H9 (cell line): ENCODE results near the gene TCP11L1. TPM values are rescaled to one million over a fixed set of nuclear protein-coding genes. Genes with fewer than 3 reads are reported as not detected.

ENCODE experiments used
- DNase-seq: peaks from one replicate; pipeline ENCODE4 v3.0.0-alpha.2; 2017
- H2AFZ ChIP-seq: one replicate; pipeline ENCODE4 v1.6.1; 2013; ENCODE audit warnings: mild to moderate bottlenecking, low read length, control low read depth, moderate library complexity
- H2AK5ac ChIP-seq: 2 replicates; pipeline ENCODE4 v1.6.1; 2013; ENCODE audit warnings: low read length, control low read depth, mixed read lengths; ENCODE audit not compliant: insufficient read length
- H2BK120ac ChIP-seq: one replicate; pipeline ENCODE4 v1.6.1; 2013; ENCODE audit warnings: low read depth, mild to moderate bottlenecking, low read length, control low read depth, inconsistent platforms; ENCODE audit not compliant: poor library complexity, severe bottlenecking
- H2BK12ac ChIP-seq: 2 replicates; pipeline ENCODE4 v1.6.1; 2013; ENCODE audit warnings: low read length, control low read depth, mixed read lengths, low read depth; ENCODE audit not compliant: insufficient read length
- H2BK15ac ChIP-seq: 2 replicates; pipeline ENCODE4 v1.6.1; 2013; ENCODE audit warnings: low read depth, low read length, control low read depth
- H2BK20ac ChIP-seq: one replicate; pipeline ENCODE4 v1.6.1; 2013; ENCODE audit warnings: low read depth, mild to moderate bottlenecking, low read length, control low read depth, inconsistent platforms; ENCODE audit not compliant: poor library complexity, severe bottlenecking
- H2BK5ac ChIP-seq: 2 replicates; pipeline ENCODE4 v1.6.1; 2013; ENCODE audit warnings: low read length, control low read depth, mixed read lengths; ENCODE audit not compliant: insufficient read length
- H3K14ac ChIP-seq: 2 replicates; pipeline ENCODE4 v1.6.1; 2013; ENCODE audit warnings: low read length, control low read depth; ENCODE audit not compliant: insufficient read depth
- H3K18ac ChIP-seq: 2 replicates; pipeline ENCODE4 v1.6.1; 2013; ENCODE audit warnings: low read depth, mild to moderate bottlenecking, mixed read lengths, low read length, control low read depth; ENCODE audit not compliant: insufficient read length
- H3K23ac ChIP-seq: 2 replicates; pipeline ENCODE4 v1.6.1; 2013; ENCODE audit warnings: low read length, control low read depth, mixed read lengths, low read depth; ENCODE audit not compliant: insufficient read length
- H3K23me2 ChIP-seq: 2 replicates; pipeline ENCODE4 v1.6.1; 2013; ENCODE audit warnings: low read depth, mild to moderate bottlenecking, mixed read lengths, low read length, control low read depth; ENCODE audit not compliant: insufficient read length, poor library complexity, severe bottlenecking
- H3K27ac ChIP-seq: 2 replicates; pipeline ENCODE4 v1.5.1; 2013; ENCODE audit warnings: low read length, control low read depth, mixed read lengths, low read depth; ENCODE audit not compliant: insufficient read length
- H3K27me3 ChIP-seq: 2 replicates; pipeline ENCODE4 v1.6.1; 2013; ENCODE audit warnings: low read length, control low read depth, inconsistent platforms; ENCODE audit not compliant: insufficient read depth
- H3K4ac ChIP-seq: 2 replicates; pipeline ENCODE4 v1.6.1; 2013; ENCODE audit warnings: low read depth, mild to moderate bottlenecking, control low read depth, inconsistent platforms, low read length, moderate library complexity
- H3K4me1 ChIP-seq: 2 replicates; pipeline ENCODE4 v1.6.1; 2013; ENCODE audit warnings: low read length, control low read depth, inconsistent platforms; ENCODE audit not compliant: insufficient read depth
- H3K4me2 ChIP-seq: 2 replicates; pipeline ENCODE4 v1.6.1; 2013; ENCODE audit warnings: low read length, control low read depth, mixed read lengths; ENCODE audit not compliant: insufficient read length, insufficient read depth
- H3K56ac ChIP-seq: 2 replicates; pipeline ENCODE4 v1.6.1; 2013; ENCODE audit warnings: low read depth, mild to moderate bottlenecking, mixed read lengths, low read length, control low read depth; ENCODE audit not compliant: insufficient read length
- H3K79me1 ChIP-seq: 2 replicates; pipeline ENCODE4 v1.6.1; 2013; ENCODE audit warnings: low read depth, mild to moderate bottlenecking, moderate library complexity, low read length, control low read depth, inconsistent platforms; ENCODE audit not compliant: insufficient read depth, poor library complexity, severe bottlenecking
- H3K79me2 ChIP-seq: 2 replicates; pipeline ENCODE4 v1.6.1; 2013; ENCODE audit warnings: low read length, control low read depth, inconsistent platforms; ENCODE audit not compliant: insufficient read depth
- H3K9ac ChIP-seq: 2 replicates; pipeline ENCODE4 v1.6.1; 2013; ENCODE audit warnings: low read length, control low read depth, mixed read lengths; ENCODE audit not compliant: insufficient read length; ENCODE audit errors: extremely low read depth
- H3K9me3 ChIP-seq: one replicate; pipeline ENCODE4 v1.6.1; 2013; ENCODE audit warnings: low read depth, low read length, inconsistent platforms; ENCODE audit not compliant: control insufficient read depth
- H3T11ph ChIP-seq: one replicate; pipeline ENCODE4 v1.6.1; 2013; ENCODE audit warnings: mild to moderate bottlenecking, low read length, control low read depth, inconsistent platforms
- H4K20me1 ChIP-seq: one replicate; pipeline ENCODE4 v1.6.1; 2013; ENCODE audit not compliant: control insufficient read depth, insufficient read length, insufficient read depth
- H4K5ac ChIP-seq: 2 replicates; pipeline ENCODE4 v1.6.1; 2013; ENCODE audit warnings: low read depth, mild to moderate bottlenecking, mixed read lengths, low read length, control low read depth; ENCODE audit not compliant: insufficient read length
- H4K8ac ChIP-seq: replicated peaks from 2 replicates; pipeline ENCODE4 v1.6.1; 2013; ENCODE audit warnings: low read length, control low read depth, mixed read lengths, low read depth; ENCODE audit not compliant: insufficient read length
- H4K91ac ChIP-seq: 2 replicates; pipeline ENCODE4 v1.6.1; 2013; ENCODE audit warnings: low read depth, mild to moderate bottlenecking, moderate library complexity, mixed read lengths, low read length, control low read depth; ENCODE audit not compliant: insufficient read length
- H3K27ac Mint-ChIP-seq, 3 experiments: 2 replicates in 2 of 3; 3 replicates in 1 of 3; pipeline ENCODE4 v1.8.0; 2020 to 2021; ENCODE audit warnings: mixed read lengths in 3 of 3, mild to moderate bottlenecking in 1 of 3, moderate library complexity in 1 of 3
- H3K27me3 Mint-ChIP-seq: 2 replicates; pipeline ENCODE4 v1.8.0; 2021; ENCODE audit warnings: low read depth, mild to moderate bottlenecking, moderate library complexity, mixed read lengths
- H3K36me3 Mint-ChIP-seq, 3 experiments: 2 replicates in 2 of 3; 3 replicates in 1 of 3; pipeline ENCODE4 v1.8.0; 2020 to 2021; ENCODE audit warnings: low read depth in 3 of 3, mixed read lengths in 3 of 3; ENCODE audit not compliant: insufficient read depth in 1 of 3
- H3K4me1 Mint-ChIP-seq, 2 experiments: 2 replicates each; pipeline ENCODE4 v1.8.0; 2020; ENCODE audit warnings: mixed read lengths in 2 of 2
- H3K4me3 Mint-ChIP-seq, 2 experiments: 2 replicates in 1 of 2; 3 replicates in 1 of 2; pipeline ENCODE4 v1.8.0; 2020 to 2021; ENCODE audit warnings: mild to moderate bottlenecking in 2 of 2, mixed read lengths in 2 of 2, moderate library complexity in 1 of 2
- H3K9me3 Mint-ChIP-seq, 2 experiments: 2 replicates in 1 of 2; 3 replicates in 1 of 2; pipeline ENCODE4 v1.8.0; 2020; ENCODE audit warnings: mild to moderate bottlenecking in 2 of 2, mixed read lengths in 2 of 2, moderate library complexity in 1 of 2
- CTCF ChIP-seq: fragments of 200-600 bp; sonication (generic); conservative IDR thresholded peaks from 3 replicates; pipeline ENCODE4 v1.8.0; 2021; ENCODE audit warnings: antibody characterized with exemption, mild to moderate bottlenecking
- WGBS: extraction: QIAGEN DNeasy Blood & Tissue Kit; methylation state at CpG from one replicate; pipeline ENCODE4 v1.1.7; 2013; ENCODE audit warnings: missing lambda C conversion rate, low lambda C conversion rate, mixed read lengths; ENCODE audit not compliant: insufficient read length; ENCODE audit errors: extremely low coverage; 5-methylcytosine and 5-hydroxymethylcytosine counted together
- total RNA-seq: library from RNA; stranded (reverse); gene quantifications from 2 replicates; pipeline ENCODE4 v1.2.1, GENCODE V29; 2021

The TCP11L1 gene
- total RNA-seq, 1 experiment from 2014 or later = 20.3 TPM

DNA sequence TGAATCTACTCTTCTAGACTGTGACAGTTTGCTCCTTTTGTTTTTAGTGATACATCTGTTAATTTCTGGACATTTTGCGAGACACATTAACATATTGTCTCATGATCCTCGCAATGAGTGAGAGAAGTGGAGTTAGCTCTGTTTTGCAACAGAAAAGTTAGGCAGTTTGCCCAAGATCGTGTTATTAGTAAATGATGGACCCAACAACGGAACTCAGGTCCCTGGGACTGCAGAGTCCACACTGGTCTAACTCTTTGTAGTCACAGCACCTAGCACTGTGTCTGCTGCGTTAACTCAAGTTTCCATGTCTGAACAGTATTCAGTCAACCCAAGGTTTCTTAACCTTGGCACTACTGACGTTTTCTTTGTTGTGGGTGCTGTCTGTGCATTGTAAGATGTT lies 20.5 kb upstream of the TCP11L1 start:
- Histone ChIP-seq H3K27ac (no peak overlapping the region), H2AK5ac (no peak overlapping the region), H3K4ac (no peak overlapping the region), H2BK15ac (no peak overlapping the region), H2BK12ac (no peak overlapping the region), H4K5ac (no peak overlapping the region), H3K56ac (no peak overlapping the region), H3K18ac (no peak overlapping the region), H4K91ac (no peak overlapping the region), H3K9ac (no peak overlapping the region), H3K14ac (no peak overlapping the region), H3K4me2 (no peak overlapping the region), H4K8ac (no peak overlapping the region), H3T11ph (no peak overlapping the region), H2AFZ (no peak overlapping the region), H2BK5ac (no peak overlapping the region), H3K9me3 (no peaks in the 10 kb centered on the region), H3K4me1 (peaks cover 2% of the 10 kb centered on the region; the same call in 1 of the 2 replicates), H3K23me2 (peaks cover 7% of the 10 kb centered on the region), H4K20me1 (no peaks in the 10 kb centered on the region), H3K79me2 (no peaks in the 10 kb centered on the region), H2BK120ac (no peak overlapping the region), H3K27me3 (no peaks in the 10 kb centered on the region), H2BK20ac (no peak overlapping the region), H3K23ac (no peak overlapping the region), H3K79me1 (no peaks in the 10 kb centered on the region)
- Mint-ChIP-seq H3K36me3 (no peaks in the 10 kb centered on the region), H3K27ac (no peak overlapping the region), H3K27me3 (peaks cover 25% of the 10 kb centered on the region), H3K4me1 (peaks cover 17 to 20% of the 10 kb centered on the region in 2 experiments), H3K4me3 (no peak overlapping the region), H3K9me3 (no peaks in the 10 kb centered on the region)
- WGBS = no CpG with 5 or more reads among the region's 6 CpGs
- no peak for TF ChIP-seq CTCF
- no peak for DNase-seq
